OCI-LY1 (cell line): ENCODE measurements around the gene OPRD1.

ENCODE experiments used
- H2AFZ ChIP-seq: fragments of 200-600 bp; sonication (generic), shearing (Covaris generic); 2 replicates; pipeline ENCODE4 v1.6.0; 2014; ENCODE audit warnings: antibody characterized with exemption, mild to moderate bottlenecking, low read length
- H3F3A ChIP-seq: fragments of 200-600 bp; sonication (generic), shearing (Covaris generic); 2 replicates; pipeline ENCODE4 v1.6.0; 2014; ENCODE audit warnings: mild to moderate bottlenecking, antibody characterized with exemption, low read length, moderate library complexity; ENCODE audit not compliant: insufficient read depth
- H3K27ac ChIP-seq: fragments of 200-600 bp; sonication (generic); 2 replicates; pipeline ENCODE4 v1.5.1; 2014; ENCODE audit warnings: low read length, mixed run types, mild to moderate bottlenecking, low read depth; ENCODE audit not compliant: poor library complexity, severe bottlenecking
- H3K27me3 ChIP-seq: fragments of 200-600 bp; sonication (generic); 2 replicates; pipeline ENCODE4 v1.6.0; 2014; ENCODE audit warnings: antibody characterized with exemption, mild to moderate bottlenecking, low read length, moderate library complexity; ENCODE audit not compliant: insufficient read depth
- H3K36me3 ChIP-seq: fragments of 200-600 bp; sonication (generic); 2 replicates; pipeline ENCODE4 v1.6.1; 2014; ENCODE audit warnings: mild to moderate bottlenecking, antibody characterized with exemption, low read length, moderate library complexity, mixed read lengths; ENCODE audit not compliant: insufficient read depth
- H3K4me1 ChIP-seq: fragments of 200-600 bp; sonication (generic); 2 replicates; pipeline ENCODE4 v1.5.1; 2014; ENCODE audit warnings: mild to moderate bottlenecking, low read length, moderate library complexity; ENCODE audit not compliant: insufficient read depth, severe bottlenecking
- H3K4me2 ChIP-seq: fragments of 200-600 bp; sonication (generic), shearing (Covaris generic); 2 replicates; pipeline ENCODE4 v1.6.1; 2014; ENCODE audit warnings: low read length
- H3K4me3 ChIP-seq: fragments of 200-600 bp; sonication (generic); 2 replicates; pipeline ENCODE4 v1.5.1; 2014; ENCODE audit warnings: low read length, low read depth, mild to moderate bottlenecking, mixed read lengths; ENCODE audit not compliant: poor library complexity, severe bottlenecking
- H3K79me2 ChIP-seq: fragments of 200-600 bp; shearing (Covaris generic); 2 replicates; pipeline ENCODE4 v1.6.1; 2016; ENCODE audit warnings: mixed run types, low read length, mixed read lengths; ENCODE audit not compliant: insufficient read depth
- H3K9ac ChIP-seq: fragments of 200-600 bp; sonication (generic), shearing (Covaris generic); 2 replicates; pipeline ENCODE4 v1.6.1; 2014; ENCODE audit warnings: mild to moderate bottlenecking, low read length, mixed read lengths
- H3K9me2 ChIP-seq: fragments of 200-600 bp; sonication (generic), shearing (Covaris generic); 2 replicates; pipeline ENCODE4 v1.6.1; 2014; ENCODE audit warnings: low read depth, mild to moderate bottlenecking, low read length, mixed read lengths
- H3K9me3 ChIP-seq: fragments of 200-600 bp; shearing (Covaris generic); 2 replicates; pipeline ENCODE4 v1.6.1; 2014; ENCODE audit warnings: low read length, mixed read lengths
- H4K20me1 ChIP-seq: fragments of 200-600 bp; sonication (generic), shearing (Covaris generic); 2 replicates; pipeline ENCODE4 v1.6.0; 2016; ENCODE audit warnings: mild to moderate bottlenecking, low read length; ENCODE audit not compliant: insufficient read depth
- CTCF ChIP-seq: fragments of 200-600 bp; sonication (generic), shearing (Covaris generic); IDR thresholded peaks from 2 replicates; pipeline ENCODE4 v1.5.1; 2017; ENCODE audit warnings: mild to moderate bottlenecking, antibody characterized with exemption, low read length, moderate library complexity, mixed read lengths
- EZH2 ChIP-seq: fragments of 200-600 bp; sonication (generic), shearing (Covaris generic); IDR thresholded peaks from 2 replicates; pipeline ENCODE4 v1.8.0; 2017; ENCODE audit warnings: borderline replicate concordance, mixed run types, mild to moderate bottlenecking, antibody characterized with exemption, low read length, moderate library complexity, mixed read lengths

OPRD1 gene

DNA sequence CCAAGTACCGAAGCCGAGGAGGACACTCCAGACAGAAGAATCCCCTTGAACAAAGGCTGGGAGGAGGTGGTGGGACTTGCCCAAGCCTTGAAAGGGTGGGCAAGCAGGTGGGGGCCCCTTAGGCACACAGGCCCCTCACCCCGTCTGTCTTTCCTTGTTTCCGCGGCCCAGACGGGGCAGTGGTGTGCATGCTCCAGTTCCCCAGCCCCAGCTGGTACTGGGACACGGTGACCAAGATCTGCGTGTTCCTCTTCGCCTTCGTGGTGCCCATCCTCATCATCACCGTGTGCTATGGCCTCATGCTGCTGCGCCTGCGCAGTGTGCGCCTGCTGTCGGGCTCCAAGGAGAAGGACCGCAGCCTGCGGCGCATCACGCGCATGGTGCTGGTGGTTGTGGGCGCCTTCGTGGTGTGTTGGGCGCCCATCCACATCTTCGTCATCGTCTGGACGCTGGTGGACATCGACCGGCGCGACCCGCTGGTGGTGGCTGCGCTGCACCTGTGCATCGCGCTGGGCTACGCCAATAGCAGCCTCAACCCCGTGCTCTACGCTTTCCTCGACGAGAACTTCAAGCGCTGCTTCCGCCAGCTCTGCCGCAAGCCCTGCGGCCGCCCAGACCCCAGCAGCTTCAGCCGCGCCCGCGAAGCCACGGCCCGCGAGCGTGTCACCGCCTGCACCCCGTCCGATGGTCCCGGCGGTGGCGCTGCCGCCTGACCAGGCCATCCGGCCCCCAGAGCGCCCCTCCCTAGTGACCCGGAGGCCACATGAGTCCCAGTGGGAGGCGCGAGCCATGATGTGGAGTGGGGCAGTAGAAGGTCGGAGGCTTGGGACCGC is 50.8 kb downstream of the OPRD1 start:
- Histone ChIP-seq H3K27ac (no peak overlapping the region), H3K9me2 (no peaks in the 10 kb centered on the region)
- TF ChIP-seq CTCF (no peak), EZH2 (no peak)

DNA sequence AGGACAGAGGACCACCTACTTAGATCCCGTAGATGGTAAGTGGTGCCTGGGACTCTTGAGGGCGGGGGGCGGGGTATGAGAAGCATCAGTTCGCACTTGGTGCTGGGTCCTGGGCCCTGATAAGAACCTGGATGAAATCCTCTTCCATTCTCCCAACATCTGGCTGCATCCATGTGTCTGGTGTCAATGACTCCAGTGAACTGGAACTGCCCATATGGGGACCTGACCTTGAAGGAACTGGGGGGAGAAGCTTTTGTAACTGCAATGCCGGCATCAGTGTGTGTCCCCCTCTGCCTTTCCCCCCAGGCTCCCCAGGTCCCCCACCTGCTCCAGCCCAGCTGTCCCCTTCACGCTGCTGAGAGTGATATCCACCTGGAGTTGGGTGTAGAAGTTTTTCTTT is 52.7 kb downstream of the OPRD1 start:
- H3F3A ChIP-seq, result no peaks in the 10 kb centered on the region
- no peak overlapping the region for H3K9ac ChIP-seq
- H3K4me1 ChIP-seq, result no peaks in the 10 kb centered on the region
- no peak overlapping the region for H3K27ac ChIP-seq
- no peak overlapping the region for H3K4me3 ChIP-seq
- no peak for TF ChIP-seq CTCF
- no peak for TF ChIP-seq EZH2
- H3K36me3 ChIP-seq, result no peaks in the 10 kb centered on the region
- no peaks in the 10 kb centered on the region; the same call in 1 of the 2 replicates for H3K27me3 ChIP-seq
- no peak overlapping the region for H3K4me2 ChIP-seq
- H3K79me2 ChIP-seq, result no peaks in the 10 kb centered on the region
- H3K9me3 ChIP-seq, result no peaks in the 10 kb centered on the region
- no peaks in the 10 kb centered on the region for H4K20me1 ChIP-seq
- no peak overlapping the region for H2AFZ ChIP-seq
- no peaks in the 10 kb centered on the region for H3K9me2 ChIP-seq

More for the DNA sequence above, 50.8 kb downstream of the OPRD1 start:
- no peaks in the 10 kb centered on the region for H4K20me1 ChIP-seq
- H3K27me3 ChIP-seq, result no peaks in the 10 kb centered on the region; the same call in 1 of the 2 replicates
- H3K36me3 ChIP-seq, result no peaks in the 10 kb centered on the region
- H2AFZ ChIP-seq, result no peak overlapping the region
- no peak overlapping the region for H3K9ac ChIP-seq
- no peak overlapping the region for H3K4me2 ChIP-seq
- H3F3A ChIP-seq, result no peaks in the 10 kb centered on the region
- no peaks in the 10 kb centered on the region for H3K9me3 ChIP-seq
- H3K4me1 ChIP-seq, result no peaks in the 10 kb centered on the region
- no peaks in the 10 kb centered on the region for H3K79me2 ChIP-seq
- no peak overlapping the region for H3K4me3 ChIP-seq

DNA sequence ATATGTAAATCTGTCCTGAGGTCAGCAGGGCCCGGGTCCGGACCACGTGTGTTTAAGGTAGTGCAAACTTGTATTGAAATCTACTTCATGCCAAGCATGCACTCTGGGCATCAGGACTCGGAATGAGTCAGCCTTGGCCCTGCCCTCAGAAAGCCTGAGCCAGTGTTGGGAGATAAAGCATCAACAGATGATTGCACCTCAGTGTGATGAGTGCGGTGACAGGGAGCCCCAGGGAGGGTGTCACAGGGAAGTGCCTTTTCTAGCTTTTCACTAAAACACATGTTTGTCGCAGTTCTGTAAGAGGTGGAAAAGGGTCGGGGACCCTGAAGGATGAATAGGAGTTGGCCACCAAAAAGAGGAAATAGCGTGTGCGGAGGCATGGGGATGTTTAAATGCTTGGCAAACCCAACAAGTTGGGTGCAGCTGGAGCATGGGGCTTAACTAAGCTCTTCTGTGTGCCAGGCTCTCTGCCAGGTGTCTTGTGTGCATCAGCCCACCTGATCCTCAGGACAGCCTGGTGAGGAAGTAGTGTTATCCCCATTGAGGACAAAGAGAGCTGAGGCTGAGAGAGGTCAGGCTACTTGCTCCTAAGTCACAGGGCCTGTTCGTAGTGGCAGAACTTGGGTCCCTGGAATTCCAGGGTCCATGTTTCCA is 54.2 kb downstream of the OPRD1 start:
- TF ChIP-seq CTCF (no peak), EZH2 (no peak)
- H3K9ac ChIP-seq, result no peak overlapping the region
- H3K27me3 ChIP-seq, result no peaks in the 10 kb centered on the region; the same call in 1 of the 2 replicates
- no peak overlapping the region for H3K4me2 ChIP-seq
- no peak overlapping the region for H3K4me3 ChIP-seq
- H3K27ac ChIP-seq, result no peak overlapping the region
- H3K9me3 ChIP-seq, result no peaks in the 10 kb centered on the region
- no peak overlapping the region for H2AFZ ChIP-seq
- no peaks in the 10 kb centered on the region for H3K9me2 ChIP-seq
- no peaks in the 10 kb centered on the region for H3K79me2 ChIP-seq
- no peaks in the 10 kb centered on the region for H3K4me1 ChIP-seq
- no peaks in the 10 kb centered on the region for H3K36me3 ChIP-seq
- no peaks in the 10 kb centered on the region for H4K20me1 ChIP-seq
- H3F3A ChIP-seq, result no peaks in the 10 kb centered on the region
